GM12864 (cell line): ENCODE data around the gene HCFC1.

Source experiments
- DNase-seq: peaks from one replicate; pipeline ENCODE4 v3.0.0-alpha.2; 2011; ENCODE audit warnings: low read depth
- H3K4me3 ChIP-seq: 2 replicates; pipeline ENCODE4 v1.5.1; 2011; ENCODE audit warnings: mild to moderate bottlenecking, low read depth, low read length, control low read depth
- CTCF ChIP-seq: IDR thresholded peaks from 2 replicates; pipeline ENCODE4 v1.5.1; 2011; ENCODE audit warnings: low read depth, mild to moderate bottlenecking, moderate library complexity, low read length, control low read depth, inconsistent platforms; ENCODE audit errors: missing control alignments

The HCFC1 gene

GRCh38 chrX:153971450-153972367, at the start of gene HCFC1:
TSS of gene HCFC1 (minus strand) at chrX:153971818. CDS start at chrX:153970840, 978 bp downstream.
- DNase-seq: peak; percentile 46
- peak within 1 kb of the TSS; percentile 97 for H3K4me3 ChIP-seq
- TF ChIP-seq CTCF: no peak

DNA sequence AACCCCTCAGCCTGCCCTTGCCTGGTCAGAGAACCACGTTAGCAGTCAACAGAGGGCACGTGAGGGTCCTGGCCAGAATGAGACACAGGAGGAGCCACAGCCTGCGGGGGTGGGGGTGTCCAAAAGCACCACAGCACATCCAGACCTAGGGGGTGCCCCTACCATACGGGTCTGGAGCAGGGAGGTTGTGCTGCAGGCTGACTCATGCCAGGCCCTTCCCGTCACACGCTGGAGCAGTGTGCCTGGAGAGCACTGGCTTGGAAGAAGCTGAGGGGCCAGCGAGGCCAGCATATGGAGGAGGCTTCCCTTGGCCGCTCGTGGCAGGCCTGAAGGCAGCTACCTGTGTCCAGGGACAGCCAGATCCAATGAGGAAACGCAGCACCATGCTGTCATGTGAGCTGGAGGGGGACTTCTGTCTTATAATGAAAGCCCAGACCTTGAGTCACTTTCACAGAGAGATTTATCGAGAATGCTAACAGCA, 49.6 kb upstream of the HCFC1 start:
- TF ChIP-seq CTCF: no peak
- H3K4me3 ChIP-seq: peak overlapping the region; percentile 83
- no peak for DNase-seq

- TF ChIP-seq CTCF: no peak
- DNase-seq: no peak
- peak overlapping the region; percentile 83 for H3K4me3 ChIP-seq
Measured at GRCh38 chrX:154020536-154021115, 49.0 kb upstream of the HCFC1 start.

DNA sequence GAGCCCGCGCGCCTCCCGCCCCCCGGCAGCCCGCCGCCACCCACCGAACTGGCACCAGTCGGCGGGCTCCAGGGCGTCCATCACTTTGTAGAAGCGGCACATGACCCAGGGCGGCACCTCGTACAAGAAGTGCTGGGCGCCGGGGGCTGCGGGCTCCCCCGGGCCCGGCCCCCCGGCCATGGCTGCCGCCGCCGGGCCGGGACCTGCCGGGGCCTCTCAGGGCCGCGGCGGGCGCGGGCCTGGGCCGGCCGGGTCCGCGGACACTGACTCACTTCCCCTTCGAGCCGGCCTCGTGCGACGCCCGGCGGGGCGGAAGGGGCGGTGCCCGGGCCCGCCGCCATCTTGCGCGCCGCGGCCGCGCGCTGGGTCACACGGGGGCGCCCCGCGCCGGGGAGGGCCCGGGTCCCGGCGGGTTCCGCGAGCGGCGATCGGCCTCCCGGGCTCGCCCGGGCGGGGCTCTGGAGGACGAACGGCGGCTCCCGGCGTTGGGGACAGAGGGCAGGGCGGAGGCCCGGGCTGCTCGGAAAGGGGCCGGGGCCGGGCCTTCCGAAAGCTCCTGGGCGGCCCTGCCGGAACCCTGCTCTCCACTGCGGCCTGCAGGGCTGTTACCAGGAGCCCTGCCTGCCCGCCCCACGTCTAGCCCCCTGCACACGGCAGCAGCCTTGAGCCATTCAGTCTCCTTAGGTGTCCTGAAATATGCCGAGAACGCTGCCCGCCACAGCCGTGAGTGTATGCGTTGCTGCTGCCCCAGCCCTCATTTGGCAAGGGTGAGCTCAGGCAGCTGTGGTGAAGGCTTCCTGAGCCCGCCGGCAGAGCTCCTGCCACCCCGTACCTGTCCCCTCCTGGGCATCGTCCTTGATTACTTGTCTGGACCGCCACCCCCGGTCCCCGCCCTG, 48.3 kb upstream of the HCFC1 start, which contains the start of gene IRAK1:
TSS of gene IRAK1 (minus strand) at position 270 of the 896 bp plus-strand sequence. CDS start at position 180, 90 bp downstream.
- peak within 1 kb of the TSS; percentile 83 for H3K4me3 ChIP-seq
- no peak for TF ChIP-seq CTCF
- no peak for DNase-seq

DNA sequence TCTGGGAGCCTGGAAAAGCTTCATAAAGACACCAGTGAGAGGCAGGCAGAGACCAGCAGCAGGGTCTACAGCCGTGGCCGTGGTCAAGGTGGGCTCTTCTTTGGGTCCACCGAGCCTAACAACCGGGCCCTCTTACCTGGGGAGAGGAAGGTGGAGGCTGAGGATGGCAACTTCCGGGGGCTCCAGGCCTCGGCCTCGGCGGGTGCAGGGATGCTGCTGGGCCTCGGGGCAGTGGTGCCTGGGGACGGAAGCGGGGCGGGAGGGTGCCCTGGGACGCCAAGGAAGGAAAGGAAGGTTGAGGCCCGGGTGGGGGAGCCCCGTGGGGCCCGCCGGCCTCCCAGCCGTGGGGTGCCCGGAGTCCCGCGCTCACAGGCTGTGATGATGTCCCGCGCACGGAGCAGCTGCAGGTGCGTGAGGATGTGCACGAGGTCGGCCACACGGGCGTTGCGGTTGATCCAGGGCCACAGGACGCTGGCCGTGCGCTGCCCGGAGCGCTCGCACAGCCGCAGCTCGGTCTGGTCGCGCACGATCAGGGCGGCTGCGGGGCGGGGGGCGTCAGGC, 47.5 kb upstream of the HCFC1 start:
- no peak for TF ChIP-seq CTCF
- no peak for DNase-seq
- peak overlapping the region; percentile 83 for H3K4me3 ChIP-seq

DNA sequence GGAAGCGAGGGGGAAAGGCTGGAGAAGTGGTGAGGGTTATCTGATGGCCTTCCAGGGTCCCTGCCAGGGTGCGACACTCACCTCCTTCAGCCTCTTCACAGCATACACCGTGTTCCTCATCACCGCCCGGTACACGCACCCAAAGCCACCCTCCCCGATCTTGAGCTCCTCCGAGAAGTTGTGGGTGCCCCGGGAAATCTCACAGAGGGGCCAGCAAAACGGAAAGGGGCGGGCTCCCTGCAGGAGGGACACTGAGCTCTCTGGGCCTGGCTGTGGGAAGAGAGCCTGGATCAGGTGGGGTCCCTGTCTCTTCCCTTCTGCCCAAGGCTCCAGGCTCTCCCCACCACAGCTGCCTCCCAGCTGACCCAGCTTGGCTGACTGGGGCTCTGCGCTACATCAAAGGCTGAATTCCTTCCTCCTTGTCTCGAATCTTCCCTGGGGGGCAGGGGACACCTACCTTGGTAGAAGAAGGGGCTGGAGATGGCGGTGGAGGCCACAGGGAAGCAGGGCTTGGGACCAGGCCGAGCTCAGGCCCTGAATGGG, 47.0 kb upstream of the HCFC1 start:
- TF ChIP-seq CTCF: no peak
- DNase-seq: no peak
- peak overlapping the region; percentile 83 for H3K4me3 ChIP-seq
